OCI-LY7 (cell line): ENCODE measurements around the gene JAK3. TPM values are rescaled to one million over a fixed set of nuclear protein-coding genes. Genes with fewer than 3 reads are reported as not detected.

ENCODE experiments used
- BruUV-seq: library from RNA; stranded (reverse); fragments of 400-500 nt; replicated peaks from 2 replicates; lab custom pipeline; 2021; lab: Mats Ljungman, UMichigan
- CTCF ChIA-PET: fragments of 300-600 bp; sonication (Branson Sonifier 250); formaldehyde crosslinking; loops from one replicate; lab custom pipeline; 2022; ENCODE audit warnings: antibody characterized with exemption; ENCODE audit not compliant: unreplicated experiment; lab: Charles Lee
- POLR2A ChIA-PET: fragments of 300-600 bp; sonication (Branson Sonifier 250); formaldehyde crosslinking; loops from one replicate; lab custom pipeline; 2022; ENCODE audit warnings: antibody characterized with exemption; lab: Charles Lee
- DNase-seq: peaks from one replicate; pipeline ENCODE4 v3.0.0-alpha.2; 2015; ENCODE audit warnings: low spot score
- H2AFZ ChIP-seq: fragments of 200-600 bp; sonication (generic), shearing (Covaris generic); 2 replicates; pipeline ENCODE4 v1.6.1; 2014; ENCODE audit warnings: mild to moderate bottlenecking, antibody characterized with exemption, low read length, moderate library complexity
- H3K27ac ChIP-seq: fragments of 200-600 bp; sonication (generic); 2 replicates; pipeline ENCODE4 v1.5.1; 2014; ENCODE audit warnings: mixed run types, low read depth, mild to moderate bottlenecking, moderate library complexity, low read length, inconsistent platforms; ENCODE audit not compliant: poor library complexity, severe bottlenecking
- H3K36me3 ChIP-seq: fragments of 200-600 bp; sonication (generic); 2 replicates; pipeline ENCODE4 v1.6.1; 2014; ENCODE audit warnings: mild to moderate bottlenecking, antibody characterized with exemption, low read length, moderate library complexity, mixed read lengths; ENCODE audit not compliant: insufficient read depth
- H3K4me1 ChIP-seq: fragments of 200-600 bp; sonication (generic); 2 replicates; pipeline ENCODE4 v1.5.1; 2014; ENCODE audit warnings: mild to moderate bottlenecking, low read length; ENCODE audit not compliant: insufficient read depth, poor library complexity, severe bottlenecking
- H3K4me2 ChIP-seq: fragments of 200-600 bp; sonication (generic); 2 replicates; pipeline ENCODE4 v1.6.1; 2014; ENCODE audit warnings: mild to moderate bottlenecking, low read length
- H3K4me3 ChIP-seq: fragments of 200-600 bp; sonication (generic); 2 replicates; pipeline ENCODE4 v1.5.1; 2014; ENCODE audit warnings: mild to moderate bottlenecking, low read depth, low read length; ENCODE audit not compliant: poor library complexity, severe bottlenecking
- H3K79me2 ChIP-seq: fragments of 200-600 bp; sonication (generic); 2 replicates; pipeline ENCODE4 v1.6.1; 2016; ENCODE audit warnings: low read depth, mild to moderate bottlenecking, low read length, moderate library complexity, mixed read lengths; ENCODE audit not compliant: insufficient read depth
- H3K9me2 ChIP-seq: fragments of 200-600 bp; sonication (generic); 2 replicates; pipeline ENCODE4 v1.6.1; 2016; ENCODE audit warnings: mild to moderate bottlenecking, low read length, mixed read lengths; ENCODE audit not compliant: insufficient read depth
- H3K9me3 ChIP-seq: fragments of 200-600 bp; sonication (generic); 2 replicates; pipeline ENCODE4 v1.6.1; 2014; ENCODE audit warnings: mild to moderate bottlenecking, mixed run types, low read length, mixed read lengths
- H4K20me1 ChIP-seq: fragments of 200-600 bp; sonication (generic); 2 replicates; pipeline ENCODE4 v1.6.1; 2014; ENCODE audit warnings: mild to moderate bottlenecking, antibody characterized with exemption, low read length, moderate library complexity, mixed read lengths; ENCODE audit not compliant: insufficient read depth
- CTCF ChIP-seq: fragments of 200-600 bp; sonication (generic); conservative IDR thresholded peaks from 2 replicates; pipeline ENCODE4 v1.5.1; 2014; ENCODE audit warnings: mild to moderate bottlenecking, antibody characterized with exemption, low read length, moderate library complexity, mixed read lengths
- EZH2phosphoT487 ChIP-seq: fragments of 200-600 bp; sonication (generic); IDR thresholded peaks from 2 replicates; pipeline ENCODE4 v1.6.1; 2018; ENCODE audit warnings: low read depth, borderline replicate concordance, mild to moderate bottlenecking, mixed run types, antibody characterized with exemption, low read length, moderate library complexity, mixed read lengths
- intact Hi-C: fragments of 100-400 bp; cut with micrococcal nuclease; formaldehyde crosslinking; loops from one replicate; pipeline ENCODE4 v1.10.0; 2022; ENCODE audit not compliant: unreplicated experiment
- total RNA-seq, 2 experiments: library from RNA; depleted of rRNA in 1 of 2; stranded (reverse); fragments of >200 nt in 1 of 2; shearing (Covaris generic) in 1 of 2; gene quantifications; 2 replicates each; pipeline ENCODE4 v1.2.3, GENCODE V29; 2014 to 2022

Gene JAK3
- total RNA-seq, 2 experiments from 2014 or later = 14.0 to 25.3 TPM

- H3K4me1 ChIP-seq = peaks cover 35% of the 10 kb centered on the region
- no peaks in the 10 kb centered on the region for H3K79me2 ChIP-seq
- no peak for TF ChIP-seq CTCF
- TF ChIP-seq EZH2phosphoT487 = no peak
- intact Hi-C loops = no loop called here
- no peaks in the 10 kb centered on the region for H4K20me1 ChIP-seq
- no peaks in the 10 kb centered on the region for H3K9me3 ChIP-seq
- no peak overlapping the region for H3K27ac ChIP-seq
- no peak overlapping the region for H2AFZ ChIP-seq
- no TSS peak for BruUV-seq
- H3K9me2 ChIP-seq = no peaks in the 10 kb centered on the region
- DNase-seq = no peak
- ChIA-PET CTCF (no interaction called here), POLR2A (no interaction called here)
- H3K4me3 ChIP-seq = no peak overlapping the region
- H3K4me2 ChIP-seq = no peak overlapping the region
- no peaks in the 10 kb centered on the region for H3K36me3 ChIP-seq
These were observed 38.7 kb upstream of the JAK3 start for GRCh38 chr19:17886515-17886914.

GRCh38 chr19:17883627-17884410, 36.0 kb upstream of the JAK3 start:
- BruUV-seq = no TSS peak
- Histone ChIP-seq H3K9me3 (no peaks in the 10 kb centered on the region), H4K20me1 (no peaks in the 10 kb centered on the region), H3K36me3 (no peaks in the 10 kb centered on the region), H3K4me3 (no peak overlapping the region), H3K4me1 (peaks cover 35% of the 10 kb centered on the region), H2AFZ (no peak overlapping the region), H3K4me2 (peak overlapping the region; percentile 41), H3K27ac (no peak overlapping the region), H3K79me2 (no peaks in the 10 kb centered on the region), H3K9me2 (no peaks in the 10 kb centered on the region)
- no peak for DNase-seq
- ChIA-PET POLR2A (interaction anchor here (0.6 kb wide), 1 partner anchor 28 kb away, joined by 3 read pairs; no protein-coding TSS in a partner anchor), CTCF (no interaction called here)
- intact Hi-C loops = no loop called here
- TF ChIP-seq EZH2phosphoT487 (no peak), CTCF (no peak)

- Histone ChIP-seq H2AFZ (no peak overlapping the region), H3K27ac (no peak overlapping the region), H3K4me2 (no peak overlapping the region), H3K9me2 (no peaks in the 10 kb centered on the region), H3K36me3 (no peaks in the 10 kb centered on the region), H3K9me3 (no peaks in the 10 kb centered on the region), H3K79me2 (no peaks in the 10 kb centered on the region), H3K4me3 (no peak overlapping the region), H3K4me1 (peaks cover 30% of the 10 kb centered on the region), H4K20me1 (no peaks in the 10 kb centered on the region)
- TF ChIP-seq EZH2phosphoT487 = no peak
- ChIA-PET POLR2A (no interaction called here), CTCF (no interaction called here)
- BruUV-seq = no TSS peak
- no peak for DNase-seq
- intact Hi-C loops = no loop called here
These were observed 33.9 kb upstream of the JAK3 start for GRCh38 chr19:17881701-17882100.
